Body of pancreas (tissue), 4 donors: ENCODE measurements around the gene NECAP2.

Experiments
- POLR2A ChIP-seq, 3 donors: fragments of 450-650 bp; IDR thresholded peaks; one replicate each; pipeline ENCODE4 v1.6.1; 2016; ENCODE audit warnings: antibody characterized with exemption in 3 of 3, mild to moderate bottlenecking in 2 of 3
- TF ChIP-seq, protein P1 (sequence below), 7 experiments: fragments of 450-650 bp in 4 of 7; fragments of 200-600 bp in 3 of 7; sonication (generic) in 3 of 7; IDR thresholded peaks; one replicate each; pipeline ENCODE4 v1.5.1; 2016 to 2019; ENCODE audit warnings: antibody characterized with exemption in 7 of 7

DNA sequence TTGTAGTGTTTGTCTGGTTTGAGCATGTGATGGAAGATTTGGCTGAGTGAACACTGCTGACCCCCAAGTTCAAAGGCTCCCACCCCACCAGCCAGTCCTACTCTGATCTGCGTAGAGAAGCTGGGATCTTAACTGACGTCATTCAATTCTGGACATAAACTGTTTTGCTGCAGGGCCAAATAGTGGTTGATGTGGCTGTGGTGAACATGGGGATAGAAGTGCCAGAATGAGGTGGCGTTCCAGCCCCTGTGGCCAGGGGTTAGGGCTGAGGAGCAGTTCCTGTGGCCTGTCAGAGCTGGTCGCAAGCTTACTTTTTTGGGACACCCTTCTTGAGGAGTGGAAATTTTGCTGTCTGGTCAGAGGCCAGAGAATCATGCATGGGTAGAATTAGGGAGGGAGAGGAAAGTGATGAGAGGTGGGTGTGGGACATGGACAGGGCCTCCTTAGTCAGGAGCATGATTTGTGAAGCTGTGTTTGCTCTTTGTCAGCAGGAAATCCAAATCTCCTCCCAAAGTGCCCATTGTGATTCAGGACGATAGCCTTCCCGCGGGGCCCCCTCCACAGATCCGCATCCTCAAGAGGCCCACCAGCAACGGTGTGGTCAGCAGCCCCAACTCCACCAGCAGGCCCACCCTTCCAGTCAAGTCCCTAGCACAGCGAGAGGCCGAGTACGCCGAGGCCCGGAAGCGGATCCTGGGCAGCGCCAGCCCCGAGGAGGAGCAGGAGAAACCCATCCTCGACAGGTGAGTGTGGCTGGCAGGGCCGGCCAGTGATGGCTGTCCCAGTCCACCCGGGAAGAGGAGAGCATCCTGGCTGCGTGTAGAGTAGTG lies 47.6 kb upstream of the NECAP2 start:
- TF ChIP-seq, protein P1, sequence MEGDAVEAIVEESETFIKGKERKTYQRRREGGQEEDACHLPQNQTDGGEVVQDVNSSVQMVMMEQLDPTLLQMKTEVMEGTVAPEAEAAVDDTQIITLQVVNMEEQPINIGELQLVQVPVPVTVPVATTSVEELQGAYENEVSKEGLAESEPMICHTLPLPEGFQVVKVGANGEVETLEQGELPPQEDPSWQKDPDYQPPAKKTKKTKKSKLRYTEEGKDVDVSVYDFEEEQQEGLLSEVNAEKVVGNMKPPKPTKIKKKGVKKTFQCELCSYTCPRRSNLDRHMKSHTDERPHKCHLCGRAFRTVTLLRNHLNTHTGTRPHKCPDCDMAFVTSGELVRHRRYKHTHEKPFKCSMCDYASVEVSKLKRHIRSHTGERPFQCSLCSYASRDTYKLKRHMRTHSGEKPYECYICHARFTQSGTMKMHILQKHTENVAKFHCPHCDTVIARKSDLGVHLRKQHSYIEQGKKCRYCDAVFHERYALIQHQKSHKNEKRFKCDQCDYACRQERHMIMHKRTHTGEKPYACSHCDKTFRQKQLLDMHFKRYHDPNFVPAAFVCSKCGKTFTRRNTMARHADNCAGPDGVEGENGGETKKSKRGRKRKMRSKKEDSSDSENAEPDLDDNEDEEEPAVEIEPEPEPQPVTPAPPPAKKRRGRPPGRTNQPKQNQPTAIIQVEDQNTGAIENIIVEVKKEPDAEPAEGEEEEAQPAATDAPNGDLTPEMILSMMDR (IDR thresholded peaks at IDR 0.05), result no peak
- no peak for TF ChIP-seq POLR2A (IDR thresholded peaks at IDR 0.05)
